ENCODE results near the gene XYLT1. TPM values are rescaled to one million over a fixed set of nuclear protein-coding genes. Genes with fewer than 3 reads are reported as not detected.

The XYLT1 gene
- total RNA-seq, 4 donors from 2014 or later, result 5.6 to 14.9 (median 10.8) TPM

DNA sequence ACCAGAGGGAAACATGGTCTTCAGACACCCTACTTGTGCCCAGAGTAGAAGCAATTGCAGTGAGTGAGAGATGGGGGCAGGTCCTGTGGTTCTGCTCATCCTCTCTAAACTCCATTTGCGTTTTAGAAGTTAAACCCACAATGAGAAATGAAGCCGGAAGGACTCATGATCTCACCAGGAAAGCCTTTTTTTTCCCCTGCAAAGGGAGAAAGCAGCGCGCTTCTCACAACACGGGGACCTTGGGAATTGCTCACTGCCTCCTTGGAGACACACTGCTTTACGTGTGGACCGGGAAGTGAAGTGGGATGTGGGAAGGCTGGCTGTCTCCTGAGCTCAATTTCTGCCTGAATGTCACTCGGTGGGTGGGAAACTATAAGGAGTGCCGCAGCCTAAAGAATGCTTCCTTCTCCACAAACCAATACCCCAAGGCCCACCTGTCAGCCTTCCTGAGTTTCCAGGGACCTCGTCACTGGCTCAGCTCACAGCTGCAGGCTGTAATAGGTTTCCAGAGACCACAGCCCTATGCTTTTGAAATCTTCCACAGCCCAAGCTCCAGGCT, 365.4 kb downstream of the XYLT1 start:
- Histone ChIP-seq H3K9me3 (no peaks in the 10 kb centered on the region), H3K4me1 (no peaks in the 10 kb centered on the region), H3K36me3 (no peaks in the 10 kb centered on the region), H3K27ac (no peak overlapping the region), H3K27me3 (no peaks in the 10 kb centered on the region), H3K4me3 (replicated peaks in 1 of 3) (no peak overlapping the region)
- no peak for TF ChIP-seq POLR2A (IDR thresholded peaks at IDR 0.05)
- TF ChIP-seq, protein P1, sequence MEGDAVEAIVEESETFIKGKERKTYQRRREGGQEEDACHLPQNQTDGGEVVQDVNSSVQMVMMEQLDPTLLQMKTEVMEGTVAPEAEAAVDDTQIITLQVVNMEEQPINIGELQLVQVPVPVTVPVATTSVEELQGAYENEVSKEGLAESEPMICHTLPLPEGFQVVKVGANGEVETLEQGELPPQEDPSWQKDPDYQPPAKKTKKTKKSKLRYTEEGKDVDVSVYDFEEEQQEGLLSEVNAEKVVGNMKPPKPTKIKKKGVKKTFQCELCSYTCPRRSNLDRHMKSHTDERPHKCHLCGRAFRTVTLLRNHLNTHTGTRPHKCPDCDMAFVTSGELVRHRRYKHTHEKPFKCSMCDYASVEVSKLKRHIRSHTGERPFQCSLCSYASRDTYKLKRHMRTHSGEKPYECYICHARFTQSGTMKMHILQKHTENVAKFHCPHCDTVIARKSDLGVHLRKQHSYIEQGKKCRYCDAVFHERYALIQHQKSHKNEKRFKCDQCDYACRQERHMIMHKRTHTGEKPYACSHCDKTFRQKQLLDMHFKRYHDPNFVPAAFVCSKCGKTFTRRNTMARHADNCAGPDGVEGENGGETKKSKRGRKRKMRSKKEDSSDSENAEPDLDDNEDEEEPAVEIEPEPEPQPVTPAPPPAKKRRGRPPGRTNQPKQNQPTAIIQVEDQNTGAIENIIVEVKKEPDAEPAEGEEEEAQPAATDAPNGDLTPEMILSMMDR (IDR thresholded peaks at IDR 0.05), result no peak
- WGBS, 2 donors, result 67 to 73% methylated on average over 10 of the region's 10 CpGs
- intact Hi-C loops (cut with DNase I), result no loop called here
- DNase-seq, result no peak

DNA sequence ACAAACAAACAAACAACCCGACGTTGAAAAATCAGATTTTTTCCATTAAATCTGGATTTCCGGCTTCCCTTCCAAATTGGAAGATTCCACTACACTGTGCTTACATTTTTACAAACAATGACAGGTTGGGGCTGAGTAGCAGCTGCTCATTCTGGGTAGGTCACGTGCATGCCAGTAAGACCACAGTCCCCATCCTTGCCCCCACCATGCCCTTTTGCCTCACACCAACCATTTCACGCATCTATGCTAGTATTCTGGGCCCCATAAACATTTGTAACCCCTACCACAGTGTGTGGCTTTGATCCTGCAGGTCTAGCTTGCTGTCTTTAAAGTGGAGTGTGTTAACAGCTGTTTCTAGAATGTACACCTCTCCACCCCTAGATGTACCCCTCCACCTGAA, 366.1 kb downstream of the XYLT1 start:
- Histone ChIP-seq H3K4me1 (no peaks in the 10 kb centered on the region), H3K27me3 (no peaks in the 10 kb centered on the region), H3K27ac (no peak overlapping the region), H3K36me3 (no peaks in the 10 kb centered on the region), H3K9me3 (no peaks in the 10 kb centered on the region), H3K4me3 (replicated peaks in 1 of 3) (no peak overlapping the region)
- DNase-seq, result no peak
- TF ChIP-seq, protein P1 (IDR thresholded peaks at IDR 0.05), result no peak
- no peak for TF ChIP-seq POLR2A (IDR thresholded peaks at IDR 0.05)
- intact Hi-C loops (cut with DNase I), result no loop called here
- WGBS, 2 donors, result 84 to 94% methylated on average over 5 of the region's 5 CpGs

DNA sequence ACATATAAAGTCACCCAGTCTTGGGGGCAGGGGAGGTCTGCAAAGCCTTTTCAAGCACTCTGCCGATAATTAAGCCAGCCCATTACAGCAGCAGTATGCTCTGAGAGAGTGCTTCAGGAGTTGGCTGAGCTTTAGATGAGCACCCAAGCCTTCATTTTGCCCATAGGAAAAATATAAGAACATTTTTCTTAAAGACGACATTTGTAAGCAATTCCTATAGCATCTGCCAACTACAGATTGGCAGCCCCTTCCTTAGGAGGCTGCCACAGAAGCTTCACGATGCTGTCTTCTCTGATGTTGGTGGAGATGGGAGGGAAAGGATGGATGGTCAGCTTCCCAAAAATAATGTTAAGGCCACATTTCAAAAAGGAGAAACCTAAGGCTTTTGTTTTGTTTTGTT, 367.5 kb downstream of the XYLT1 start:
- Histone ChIP-seq H3K27me3 (no peaks in the 10 kb centered on the region), H3K4me3 (replicated peaks in 1 of 3) (no peak overlapping the region), H3K27ac (no peak overlapping the region), H3K4me1 (no peaks in the 10 kb centered on the region), H3K9me3 (no peaks in the 10 kb centered on the region), H3K36me3 (no peaks in the 10 kb centered on the region)
- DNase-seq, result no peak
- 79 to 91% methylated on average over 3 of the region's 3 CpGs for WGBS, 2 donors
- no peak for TF ChIP-seq POLR2A (IDR thresholded peaks at IDR 0.05)
- TF ChIP-seq, protein P1 (IDR thresholded peaks at IDR 0.05), result no peak
- intact Hi-C loops (cut with DNase I), result no loop called here

DNA sequence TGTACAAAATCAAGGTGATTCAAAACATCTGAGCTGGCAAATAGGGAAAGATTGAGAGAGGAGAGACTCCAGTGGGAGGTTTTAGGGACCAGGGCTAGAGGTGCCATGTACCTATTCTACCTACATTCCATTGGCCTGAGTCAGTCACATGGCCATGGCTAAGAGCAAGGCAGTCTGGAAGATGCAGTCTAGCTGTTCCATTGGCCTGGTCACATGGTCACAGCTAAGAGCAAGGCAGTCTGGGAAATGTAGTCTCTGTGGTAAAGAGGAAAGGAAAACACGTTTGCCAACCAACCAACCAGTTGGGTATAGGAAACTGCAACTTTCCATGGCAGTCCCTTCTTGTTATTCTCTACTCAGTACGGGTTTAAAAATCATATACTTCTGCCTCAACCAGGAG, 369.1 kb downstream of the XYLT1 start:
- intact Hi-C loops (cut with DNase I), result no loop called here
- 76 to 78% methylated on average over 2 of the region's 2 CpGs for WGBS, 2 donors

DNA sequence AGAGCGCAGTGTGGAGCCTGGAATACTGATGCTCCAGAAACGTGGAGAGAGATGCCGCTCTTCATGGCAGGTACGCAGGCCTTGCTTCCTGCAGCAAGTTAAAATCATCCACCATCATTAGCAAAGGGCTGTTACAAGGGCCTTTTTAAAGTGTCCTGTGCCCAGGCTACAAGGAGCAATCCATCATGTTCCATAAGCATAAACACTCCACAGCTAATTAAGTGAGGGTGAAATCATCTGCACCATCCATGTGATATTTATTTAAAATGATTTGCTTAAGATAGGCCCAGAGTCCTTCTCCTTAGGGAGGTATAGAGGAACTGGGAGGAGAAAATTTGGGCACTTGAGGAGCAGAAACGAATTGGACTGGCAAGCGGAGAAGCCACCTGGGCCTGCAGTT, 372.1 kb downstream of the XYLT1 start:
- H3K36me3 ChIP-seq, result no peaks in the 10 kb centered on the region
- intact Hi-C loops (cut with DNase I), result no loop called here
- TF ChIP-seq POLR2A (IDR thresholded peaks at IDR 0.05), result no peak
- TF ChIP-seq, protein P1 (IDR thresholded peaks at IDR 0.05), result no peak
- WGBS, 2 donors, result 89 to 91% methylated on average over 6 of the region's 6 CpGs
- no peaks in the 10 kb centered on the region for H3K9me3 ChIP-seq
- no peaks in the 10 kb centered on the region for H3K27me3 ChIP-seq
- H3K27ac ChIP-seq, result no peak overlapping the region
- no peaks in the 10 kb centered on the region for H3K4me1 ChIP-seq
- DNase-seq, result no peak
- no peak overlapping the region for H3K4me3 ChIP-seq (replicated peaks in 1 of 3)

More for the DNA sequence above, 369.1 kb downstream of the XYLT1 start:
- TF ChIP-seq, protein P1 (IDR thresholded peaks at IDR 0.05), result no peak
- TF ChIP-seq POLR2A (IDR thresholded peaks at IDR 0.05), result no peak
- Histone ChIP-seq H3K9me3 (no peaks in the 10 kb centered on the region), H3K36me3 (no peaks in the 10 kb centered on the region), H3K27ac (no peak overlapping the region), H3K4me3 (replicated peaks in 1 of 3) (no peak overlapping the region), H3K4me1 (no peaks in the 10 kb centered on the region), H3K27me3 (no peaks in the 10 kb centered on the region)
- DNase-seq, result no peak

Data from thyroid gland (tissue), 4 donors.